ENCODE results near the gene IGFBP7. TPM values are rescaled to one million over a fixed set of nuclear protein-coding genes. Genes with fewer than 3 reads are reported as not detected.

IGFBP7 gene
- total and polyA plus RNA-seq, 2 donors (not counting 1 experiment from before 2014, with no cell fraction given), result 54.8 to 793 TPM

GRCh38 chr4:57075367-57075766 lies 34.8 kb downstream of the IGFBP7 start:
- no peak for TF ChIP-seq EZH2 (IDR thresholded peaks at IDR 0.05; ENCODE audit: low read length, missing control alignments)
- TF ChIP-seq CTCF (conservative IDR thresholded peaks at IDR 0.05 in 1 of 2, IDR thresholded peaks at IDR 0.05 in 1 of 2; ENCODE audit: low read depth in 1 of 2, low read length in 2 of 2), result no peak
- Histone ChIP-seq H3K9ac (ENCODE audit: insufficient read depth, low read length) (no peak overlapping the region), H3K36me3 (ENCODE audit: control insufficient read depth, insufficient read depth, low read length) (no peaks in the 10 kb centered on the region), H3K27me3 (ENCODE audit: control insufficient read depth, insufficient read depth, low read length) (no peaks in the 10 kb centered on the region), H3K79me2 (ENCODE audit: control insufficient read depth, insufficient read depth, low read length) (peaks cover 5% of the 10 kb centered on the region), H3K4me1 (ENCODE audit: control insufficient read depth, extremely low read depth, insufficient read depth, low read length) (peaks cover 17% of the 10 kb centered on the region), H3K9me3 (ENCODE audit: control insufficient read depth, insufficient read depth, low read depth, low read length) (no peaks in the 10 kb centered on the region), H3K4me3 (replicated peaks in 1 of 4; ENCODE audit: control extremely low read depth in 1 of 4, insufficient read depth in 1 of 4, low read depth in 3 of 4, low read length in 4 of 4) (no peak overlapping the region), H2AFZ (ENCODE audit: low read length) (no peak overlapping the region), H3K4me2 (ENCODE audit: extremely low read depth, insufficient read depth, low read length) (no peak overlapping the region), H3K27ac (ENCODE audit: insufficient read depth, low read length) (no peak overlapping the region), H4K20me1 (ENCODE audit: control insufficient read depth, extremely low read depth, insufficient read depth, low read length) (no peaks in the 10 kb centered on the region)
- no peak for DNase-seq (ENCODE audit: low read depth in 2 of 2)

- H3K9ac ChIP-seq (ENCODE audit: insufficient read depth, low read length), result no peak overlapping the region
Observed at GRCh38 chr4:57074744-57075143, 35.4 kb downstream of the IGFBP7 start.

GRCh38 chr4:57073559-57073958 lies 36.6 kb downstream of the IGFBP7 start:
- no peak overlapping the region for H3K27ac ChIP-seq (ENCODE audit: insufficient read depth, low read length)
- peak in 1 of 2 donors; percentile 51 for DNase-seq (ENCODE audit: low read depth in 2 of 2)
- H3K27me3 ChIP-seq (ENCODE audit: control insufficient read depth, insufficient read depth, low read length), result no peaks in the 10 kb centered on the region
- no peaks in the 10 kb centered on the region for H4K20me1 ChIP-seq (ENCODE audit: control insufficient read depth, extremely low read depth, insufficient read depth, low read length)
- no peaks in the 10 kb centered on the region for H3K36me3 ChIP-seq (ENCODE audit: control insufficient read depth, insufficient read depth, low read length)
- H3K79me2 ChIP-seq (ENCODE audit: control insufficient read depth, insufficient read depth, low read length), result peaks cover 11% of the 10 kb centered on the region
- no peak overlapping the region for H3K4me3 ChIP-seq (replicated peaks in 1 of 4; ENCODE audit: control extremely low read depth in 1 of 4, insufficient read depth in 1 of 4, low read depth in 3 of 4, low read length in 4 of 4)
- TF ChIP-seq CTCF (conservative IDR thresholded peaks at IDR 0.05 in 1 of 2, IDR thresholded peaks at IDR 0.05 in 1 of 2; ENCODE audit: low read depth in 1 of 2, low read length in 2 of 2) (no peak), EZH2 (IDR thresholded peaks at IDR 0.05; ENCODE audit: low read length, missing control alignments) (no peak)
- H3K4me1 ChIP-seq (ENCODE audit: control insufficient read depth, extremely low read depth, insufficient read depth, low read length), result peaks cover 17% of the 10 kb centered on the region
- no peak overlapping the region for H3K4me2 ChIP-seq (ENCODE audit: extremely low read depth, insufficient read depth, low read length)
- H3K9me3 ChIP-seq (ENCODE audit: control insufficient read depth, insufficient read depth, low read depth, low read length), result no peaks in the 10 kb centered on the region
- no peak overlapping the region for H3K9ac ChIP-seq (ENCODE audit: insufficient read depth, low read length)
- H2AFZ ChIP-seq (ENCODE audit: low read length), result no peak overlapping the region

More at GRCh38 chr4:57074744-57075143, 35.4 kb downstream of the IGFBP7 start:
- Histone ChIP-seq H3K4me1 (ENCODE audit: control insufficient read depth, extremely low read depth, insufficient read depth, low read length) (peaks cover 17% of the 10 kb centered on the region), H3K4me3 (replicated peaks in 1 of 4; ENCODE audit: control extremely low read depth in 1 of 4, insufficient read depth in 1 of 4, low read depth in 3 of 4, low read length in 4 of 4) (no peak overlapping the region), H3K36me3 (ENCODE audit: control insufficient read depth, insufficient read depth, low read length) (no peaks in the 10 kb centered on the region), H3K79me2 (ENCODE audit: control insufficient read depth, insufficient read depth, low read length) (peaks cover 5% of the 10 kb centered on the region), H3K9me3 (ENCODE audit: control insufficient read depth, insufficient read depth, low read depth, low read length) (no peaks in the 10 kb centered on the region), H3K27ac (ENCODE audit: insufficient read depth, low read length) (peak overlapping the region; percentile 18), H3K4me2 (ENCODE audit: extremely low read depth, insufficient read depth, low read length) (no peak overlapping the region), H2AFZ (ENCODE audit: low read length) (no peak overlapping the region), H3K27me3 (ENCODE audit: control insufficient read depth, insufficient read depth, low read length) (no peaks in the 10 kb centered on the region), H4K20me1 (ENCODE audit: control insufficient read depth, extremely low read depth, insufficient read depth, low read length) (no peaks in the 10 kb centered on the region)
- TF ChIP-seq CTCF (conservative IDR thresholded peaks at IDR 0.05 in 1 of 2, IDR thresholded peaks at IDR 0.05 in 1 of 2; ENCODE audit: low read depth in 1 of 2, low read length in 2 of 2), result no peak
- TF ChIP-seq EZH2 (IDR thresholded peaks at IDR 0.05; ENCODE audit: low read length, missing control alignments), result no peak
- peak; percentile 85 to 89 for DNase-seq (ENCODE audit: low read depth in 2 of 2)
